Measurements from ENCODE around the gene ELF4.

GRCh38 chrX:130147631-130148030 is 37.3 kb upstream of the ELF4 start:
- TF ChIP-seq CTCF (IDR thresholded peaks at IDR 0.05), result no peak
- no peak for TF ChIP-seq POLR2A (IDR thresholded peaks at IDR 0.05)

Data from testis (tissue), 2 donors.